Activated CD4-positive, alpha-beta T cell treated with anti-CD3 and anti-CD28 coated beads, Interleukin-2, amount 50 U/mL, for 24 hours (primary cell): ENCODE results near the gene PPARG.
"Not testable (repeated sequence)": the region's sequence is repeated elsewhere in the genome, so short reads cannot be mapped to it uniquely, and the experiment has no call there.

Source experiments
- DNase-seq, 2 donors: peaks; one replicate each; pipeline ENCODE4 v3.0.0-alpha.2; 2020; ENCODE audit warnings: low read depth in 1 of 2, low spot score in 1 of 2

PPARG gene

DNA sequence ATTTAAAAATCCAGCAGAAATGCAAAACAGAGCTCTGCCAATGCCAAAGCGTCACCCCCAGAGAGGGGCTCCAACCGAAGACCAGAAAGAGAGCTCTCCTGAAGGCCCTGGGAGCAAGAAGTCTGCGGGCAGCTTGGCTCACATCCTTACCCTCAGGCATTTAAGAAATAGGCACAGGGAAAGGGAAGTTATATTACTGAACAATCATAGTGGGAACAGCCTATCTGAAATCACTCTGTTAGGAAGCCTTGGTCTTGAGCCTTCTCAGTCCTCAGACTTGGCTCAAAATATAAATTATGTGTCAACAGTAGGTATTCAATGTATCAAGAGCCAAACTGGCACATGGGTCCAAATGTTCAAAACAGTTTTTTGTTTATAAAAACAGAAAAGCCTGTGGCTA is 10.3 kb upstream of the PPARG start:
- no peak for DNase-seq

DNA sequence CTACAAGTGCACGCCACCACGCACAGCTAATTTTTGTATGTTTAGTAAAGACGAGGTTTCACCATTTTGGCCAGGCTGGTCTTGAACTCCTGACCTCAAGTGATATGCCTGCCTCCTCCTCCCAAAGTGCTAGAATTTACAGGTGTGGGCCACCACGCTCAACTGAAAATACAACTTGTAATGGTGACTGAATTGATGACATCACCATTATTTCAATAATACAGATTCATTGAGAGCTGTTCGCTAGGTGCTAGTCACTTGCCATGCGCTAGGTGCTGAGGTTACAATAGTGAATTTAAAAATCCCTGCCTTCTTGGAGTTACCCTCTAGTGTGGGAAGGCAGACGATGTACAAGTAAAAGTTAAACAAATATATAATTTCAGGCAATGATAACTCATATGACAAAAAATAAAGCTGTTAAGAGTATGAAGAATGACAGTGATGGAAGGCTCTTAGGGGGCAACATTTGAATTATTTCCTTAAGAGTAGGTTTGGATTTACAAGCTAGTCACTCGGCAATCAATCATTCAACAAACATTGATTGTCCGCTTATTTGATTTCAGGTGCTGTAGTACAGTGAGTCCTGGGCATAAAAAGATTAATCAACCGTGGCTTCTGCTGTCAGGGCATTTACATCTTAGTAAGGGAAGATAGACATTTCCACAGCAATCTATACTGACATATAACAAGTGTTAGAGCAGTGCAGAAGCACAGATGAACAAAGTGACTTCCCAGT is 9.1 kb upstream of the PPARG start:
- no peak for DNase-seq

- no peak for DNase-seq
These were observed 8.5 kb upstream of the PPARG start for GRCh38 chr3:12280357-12280806.

DNA sequence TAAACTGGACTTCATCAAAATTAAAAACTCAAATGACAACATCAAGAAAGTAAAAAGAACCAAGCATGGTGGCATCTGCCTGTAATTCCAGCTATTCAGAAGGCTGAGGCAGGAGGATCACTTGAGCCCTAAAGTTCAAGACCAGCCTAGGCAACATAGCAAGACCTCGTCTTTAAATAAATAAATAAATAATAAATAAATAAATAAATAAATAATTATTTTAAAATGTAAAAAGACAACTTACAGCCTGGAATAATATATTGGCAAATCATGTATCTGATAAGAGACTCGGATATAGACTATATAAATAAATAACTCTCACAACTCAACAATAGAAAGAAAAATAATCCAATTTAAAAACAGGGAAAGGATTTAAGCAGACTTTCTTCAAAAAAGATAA is 4.3 kb upstream of the PPARG start:
- DNase-seq, result no peak

DNA sequence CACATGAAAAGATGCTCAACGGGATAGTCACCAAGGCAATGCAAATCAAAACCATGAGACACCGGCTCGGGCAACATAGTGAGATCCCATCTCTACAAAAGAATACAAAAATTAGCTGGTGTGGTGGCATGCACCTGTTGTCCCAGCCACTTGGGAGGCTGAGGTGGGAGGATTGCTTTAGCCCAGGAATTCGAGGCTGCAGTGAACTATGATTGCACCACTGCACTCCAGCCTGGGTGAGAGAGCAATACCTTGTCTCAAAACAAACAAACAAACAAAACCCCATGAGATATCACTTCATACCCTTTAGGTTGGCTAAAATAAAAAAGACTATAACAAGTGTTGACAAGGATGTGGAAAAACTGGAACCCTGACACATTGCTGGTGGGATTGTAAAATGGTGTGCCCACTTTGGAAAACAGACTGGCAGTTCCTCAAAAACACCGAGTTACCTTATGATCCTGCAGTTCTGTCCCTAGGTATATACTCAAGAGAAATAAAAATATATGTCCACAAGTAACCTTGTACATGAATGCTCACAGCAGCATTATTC is 3.8 kb upstream of the PPARG start:
- no peak for DNase-seq

- not testable (repeated sequence) for DNase-seq
These were observed 3.1 kb upstream of the PPARG start for GRCh38 chr3:12285779-12286178.

DNA sequence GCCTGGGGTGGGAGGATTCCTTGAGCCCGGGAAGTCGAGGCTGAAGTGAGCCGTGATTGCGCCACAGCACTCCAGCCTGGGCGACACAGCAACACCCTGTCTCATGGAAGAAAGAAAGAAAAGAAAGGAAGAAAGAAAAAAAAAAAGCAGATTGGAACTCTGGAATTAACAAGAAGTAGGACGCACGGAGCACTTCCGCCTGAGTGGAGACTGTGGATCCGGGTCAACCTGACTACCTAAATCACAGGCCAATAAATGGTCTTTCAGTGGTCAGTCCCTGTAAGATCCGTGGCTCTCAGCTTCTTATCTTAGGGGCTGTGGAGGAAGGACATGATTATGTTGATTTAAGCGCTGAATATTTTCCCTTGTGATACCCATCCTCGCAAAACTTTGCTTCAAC is 2.4 kb upstream of the PPARG start:
- no peak for DNase-seq

- DNase-seq, result no peak
These were observed 1.7 kb upstream of the PPARG start for GRCh38 chr3:12286927-12287726.

DNA sequence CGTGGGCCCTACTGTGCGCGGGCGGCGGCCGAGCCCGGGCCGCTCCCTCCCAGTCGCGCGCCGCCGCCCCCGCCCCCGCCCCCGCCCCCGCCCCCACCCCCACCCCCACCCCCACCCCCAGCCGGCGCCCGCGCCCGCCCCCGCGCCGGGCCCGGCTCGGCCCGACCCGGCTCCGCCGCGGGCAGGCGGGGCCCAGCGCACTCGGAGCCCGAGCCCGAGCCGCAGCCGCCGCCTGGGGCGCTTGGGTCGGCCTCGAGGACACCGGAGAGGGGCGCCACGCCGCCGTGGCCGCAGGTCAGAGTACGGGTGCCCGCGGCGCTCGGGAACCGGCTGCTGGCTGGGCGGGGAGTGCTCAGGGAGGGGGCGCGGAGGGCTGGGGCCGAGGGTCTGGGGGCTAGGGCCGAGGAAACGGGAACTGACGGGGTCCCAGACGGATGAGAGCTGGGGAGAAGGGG is 1.1 kb upstream of the PPARG start:
- no peak for DNase-seq

DNA sequence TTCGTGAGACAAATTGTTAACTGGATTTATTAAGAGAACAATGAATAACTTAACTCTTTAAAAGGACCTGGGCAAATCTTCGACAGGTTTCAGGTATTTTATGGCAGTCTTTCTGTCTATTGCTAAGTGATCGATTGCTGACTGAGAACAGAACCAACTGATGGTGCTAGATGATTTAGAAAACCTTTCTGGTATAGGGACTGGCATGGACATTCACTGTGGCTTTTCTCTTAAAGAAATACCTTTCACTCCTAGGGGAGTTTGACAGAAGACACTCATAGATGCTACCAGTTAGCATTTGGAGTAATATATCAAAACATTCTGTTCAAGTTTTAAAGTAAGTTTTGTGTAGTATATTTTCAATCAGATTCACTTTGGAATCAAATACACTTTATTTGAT is 654 bp downstream of the PPARG start:
- no peak for DNase-seq

GRCh38 chr3:12292770-12293169 is 3.9 kb downstream of the PPARG start:
- no peak for DNase-seq

GRCh38 chr3:12294885-12295580 is 6.2 kb downstream of the PPARG start:
- no peak for DNase-seq

DNA sequence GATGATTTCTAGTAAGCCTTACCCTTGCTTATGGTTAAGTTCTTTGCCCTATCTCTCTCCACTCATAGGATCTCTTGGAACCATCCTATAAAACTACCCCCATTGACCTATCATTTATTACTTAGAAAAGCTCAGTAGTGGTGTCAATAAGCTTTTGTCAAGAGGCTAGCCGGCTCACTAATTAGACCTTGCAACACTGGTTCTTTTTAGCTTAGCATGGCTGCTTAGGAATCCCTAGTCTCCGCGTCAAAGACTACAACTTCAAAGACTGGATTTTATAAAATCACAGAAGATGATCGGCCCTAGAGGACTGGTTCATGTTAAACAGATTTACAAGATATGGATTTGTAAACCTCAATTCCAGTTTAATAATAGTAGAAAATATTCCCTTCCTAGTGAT is 7.6 kb downstream of the PPARG start:
- DNase-seq, result no peak

DNA sequence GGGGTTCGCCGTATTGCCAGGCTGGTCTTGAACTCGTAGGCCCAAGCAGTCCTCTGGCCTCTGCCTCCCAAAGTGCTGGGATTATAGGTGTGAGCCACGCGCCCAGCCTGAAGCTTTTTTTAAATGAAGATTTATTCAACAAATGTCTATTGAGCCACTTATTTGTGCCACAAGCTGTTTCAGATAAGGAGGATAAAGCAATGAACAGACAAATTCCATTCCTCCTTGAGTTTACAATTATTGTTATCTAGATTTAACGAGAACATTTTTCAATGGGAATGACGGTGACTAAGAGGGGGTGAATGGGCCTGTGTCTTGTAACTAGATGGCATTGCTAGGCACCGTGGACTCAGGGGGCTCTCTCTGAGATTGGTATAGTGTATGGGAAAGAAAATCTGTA is 10.2 kb downstream of the PPARG start:
- DNase-seq, result no peak

DNA sequence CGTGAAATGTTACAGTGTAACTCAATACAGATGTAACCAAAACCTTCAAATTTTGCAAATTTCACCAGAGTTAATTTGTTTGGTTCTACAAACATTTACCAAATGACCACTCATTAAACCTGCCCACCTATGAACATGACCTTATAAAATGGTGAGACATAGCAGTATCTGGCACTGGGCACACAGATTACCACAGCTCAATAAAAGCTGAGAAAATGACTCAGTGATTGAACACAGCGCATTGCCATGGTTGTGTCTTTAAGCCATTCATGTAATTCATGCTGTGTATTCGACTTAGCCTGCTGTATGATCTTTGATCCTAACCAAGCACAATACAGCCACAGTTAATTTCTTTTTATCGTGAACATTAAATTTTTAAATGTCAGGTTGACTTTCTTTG is 11.3 kb downstream of the PPARG start:
- no peak for DNase-seq

DNA sequence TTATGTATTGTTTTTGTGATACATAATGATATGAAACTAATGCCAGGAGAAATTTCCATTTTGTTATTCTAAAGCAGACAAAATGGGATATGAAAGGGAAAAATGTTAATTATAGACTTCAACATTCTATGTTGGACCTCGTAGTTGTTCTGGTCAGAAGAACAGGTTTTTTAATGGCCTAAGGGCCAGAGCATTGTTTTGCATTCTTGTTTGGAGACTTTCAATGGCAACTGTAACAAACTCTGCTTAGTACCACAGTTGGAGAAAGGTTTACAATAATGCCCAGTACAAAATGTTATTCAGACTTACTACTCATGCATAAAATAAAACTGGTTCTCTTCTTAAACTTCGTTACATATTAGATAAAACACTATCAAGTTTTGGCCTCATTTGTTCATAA is 12.2 kb downstream of the PPARG start:
- no peak for DNase-seq

- DNase-seq, result no peak
These were observed 12.6 kb downstream of the PPARG start for GRCh38 chr3:12301513-12301912.

DNA sequence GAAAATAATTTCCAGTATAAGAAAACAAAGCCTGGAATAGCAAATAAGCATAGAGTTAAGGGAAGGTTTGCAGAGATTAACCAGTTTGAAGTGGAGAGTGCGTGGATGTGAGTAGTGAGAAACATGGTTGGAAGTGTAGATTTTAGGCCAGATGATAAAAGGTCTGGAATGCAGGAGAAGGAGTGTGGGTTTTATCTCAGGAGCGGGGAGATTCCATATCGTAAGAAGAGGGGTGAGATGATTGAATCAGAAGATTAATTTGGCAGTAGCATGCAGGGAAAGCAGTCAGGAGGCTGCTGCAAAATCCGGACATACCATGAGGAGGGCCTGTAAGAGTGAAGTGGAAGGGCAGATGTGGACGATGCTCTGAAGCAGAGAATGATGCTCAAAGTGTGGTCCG is 13.7 kb downstream of the PPARG start:
- DNase-seq, result no peak

- DNase-seq, result no peak
These were observed 14.7 kb downstream of the PPARG start for GRCh38 chr3:12303534-12303933.

GRCh38 chr3:12303993-12304392 is 15.1 kb downstream of the PPARG start:
- DNase-seq, result no peak

DNA sequence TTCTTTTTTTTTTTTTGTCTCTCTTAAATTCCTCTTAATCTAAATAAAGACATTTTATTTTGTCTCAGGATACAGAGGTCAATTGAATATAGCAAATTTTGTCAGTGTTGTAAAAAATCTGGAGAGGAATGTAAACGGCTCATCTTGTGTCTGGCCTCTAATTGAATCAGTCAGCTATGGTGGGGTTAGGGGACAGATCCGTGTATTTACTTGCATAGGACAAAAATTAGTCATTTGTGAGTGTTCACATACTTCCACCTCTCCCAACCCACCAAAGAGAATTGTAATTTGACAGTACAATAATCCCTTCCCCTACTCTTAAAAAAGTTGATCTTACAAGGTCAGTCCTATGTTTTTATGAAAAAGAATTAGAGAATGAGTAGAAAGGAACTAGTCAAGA is 18.3 kb downstream of the PPARG start:
- DNase-seq, result no peak

DNA sequence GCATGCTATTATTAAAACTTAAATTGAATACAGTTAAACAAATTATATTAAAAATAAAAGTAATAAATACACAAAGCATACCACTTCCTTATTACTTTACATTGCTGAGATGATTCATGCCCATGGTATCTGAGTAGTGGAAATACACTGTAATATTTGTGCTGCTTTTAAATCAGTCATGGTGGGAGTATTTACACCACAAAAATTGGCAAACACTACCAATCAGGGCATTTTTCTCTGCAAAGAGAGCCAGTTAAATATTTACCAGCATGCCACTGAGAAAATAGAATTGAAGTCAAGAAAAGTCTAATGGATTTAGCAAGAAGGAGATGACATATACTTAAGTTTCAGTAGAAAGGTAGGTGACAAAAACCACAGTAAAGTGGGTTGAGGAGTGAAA is 19.6 kb downstream of the PPARG start:
- DNase-seq, result no peak
